ENCODE data around the gene DAPK1.
"Not testable (repeated sequence)": the region's sequence is repeated elsewhere in the genome, so short reads cannot be mapped to it uniquely, and the experiment has no call there.

The DAPK1 gene

DNA sequence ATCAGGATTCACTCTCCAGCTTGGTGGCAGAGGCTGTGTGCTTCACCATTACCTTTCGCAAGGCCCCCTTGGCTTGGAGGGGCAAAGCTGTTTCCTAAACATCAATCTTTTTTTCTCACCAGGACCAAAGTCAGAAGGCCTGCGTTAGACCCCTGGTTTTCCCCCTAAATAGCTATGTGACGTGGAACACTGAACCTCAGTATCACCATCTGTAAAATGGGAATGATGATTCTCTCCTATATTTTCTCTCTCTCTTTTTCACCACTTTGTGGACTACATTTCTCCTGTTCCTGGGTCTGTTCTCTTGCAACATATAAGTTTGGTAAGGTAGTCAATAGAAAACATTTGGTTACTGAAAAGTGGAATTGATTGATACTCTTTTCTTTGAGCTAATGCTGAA is 50.5 kb downstream of the DAPK1 start:
- no peak for DNase-seq

DNA sequence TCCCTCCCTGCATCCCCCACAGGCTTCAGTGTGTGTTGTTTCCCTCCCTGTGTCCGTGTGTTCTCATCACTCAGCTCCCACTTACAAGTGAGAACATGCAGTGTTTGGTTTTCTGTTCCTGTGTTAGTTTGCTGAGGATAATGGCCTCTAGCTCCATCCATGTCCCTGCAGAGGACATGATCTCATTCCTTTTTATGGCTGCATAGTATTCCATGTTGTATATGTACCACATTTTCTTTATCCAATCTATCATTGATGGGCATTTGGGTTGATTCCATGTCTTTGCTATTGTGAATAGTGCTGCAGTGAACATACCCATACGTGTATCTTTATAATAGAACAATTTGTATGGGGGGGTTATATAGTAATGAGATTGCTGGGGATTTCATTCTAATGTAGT is 51.4 kb downstream of the DAPK1 start:
- not testable (repeated sequence) for DNase-seq

DNA sequence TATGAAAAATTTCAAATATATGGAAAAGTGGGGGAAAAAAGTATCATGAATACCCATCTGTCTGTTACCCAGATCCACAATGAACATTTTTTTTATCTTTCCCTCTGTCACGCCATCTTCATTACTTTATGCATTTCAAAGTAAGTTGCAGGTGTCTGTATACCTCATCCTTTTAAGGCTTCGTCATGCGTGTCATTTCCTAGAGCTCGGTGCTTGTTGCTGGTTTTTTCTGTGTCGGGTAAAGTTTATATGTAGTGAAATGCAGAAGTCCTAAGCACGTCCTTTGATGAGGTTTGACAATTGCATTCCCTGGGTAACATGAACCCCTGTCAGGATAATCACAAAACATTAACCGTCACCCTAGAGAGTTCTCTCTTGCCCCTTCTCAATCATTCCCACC is 52.1 kb downstream of the DAPK1 start:
- DNase-seq = no peak

DNA sequence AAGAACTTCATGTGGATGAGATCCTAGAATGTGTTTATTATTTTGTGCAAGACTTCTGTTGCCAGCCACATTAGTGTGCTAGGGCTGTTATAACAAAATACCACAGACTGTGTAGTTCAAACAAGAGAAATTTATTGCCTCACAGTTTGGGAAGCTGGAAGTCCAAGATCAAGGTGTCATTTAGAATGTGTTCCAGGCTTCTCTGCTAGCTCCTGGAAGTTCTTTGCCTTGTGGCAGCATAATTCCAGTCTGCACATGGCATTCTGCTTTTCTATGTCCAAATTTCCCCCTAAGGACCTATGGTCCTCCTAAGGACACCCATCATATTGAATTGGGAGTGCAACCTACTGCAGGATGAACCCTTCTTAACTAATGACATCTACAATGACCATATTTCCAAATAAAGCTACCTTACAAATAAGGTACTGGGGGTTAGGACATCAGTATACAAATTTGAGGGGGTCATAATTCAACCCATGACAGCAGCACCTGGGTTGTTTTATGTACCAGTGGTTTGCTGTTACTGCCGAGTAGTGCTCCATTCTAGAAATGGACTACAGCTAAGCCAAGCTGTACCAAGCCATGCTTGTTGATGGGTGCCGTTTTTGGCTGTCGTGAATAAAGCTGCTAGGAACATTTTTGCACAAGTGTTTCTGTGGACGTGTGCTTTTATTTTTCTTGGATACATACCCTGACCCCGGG is 52.7 kb downstream of the DAPK1 start:
- no peak for DNase-seq

DNA sequence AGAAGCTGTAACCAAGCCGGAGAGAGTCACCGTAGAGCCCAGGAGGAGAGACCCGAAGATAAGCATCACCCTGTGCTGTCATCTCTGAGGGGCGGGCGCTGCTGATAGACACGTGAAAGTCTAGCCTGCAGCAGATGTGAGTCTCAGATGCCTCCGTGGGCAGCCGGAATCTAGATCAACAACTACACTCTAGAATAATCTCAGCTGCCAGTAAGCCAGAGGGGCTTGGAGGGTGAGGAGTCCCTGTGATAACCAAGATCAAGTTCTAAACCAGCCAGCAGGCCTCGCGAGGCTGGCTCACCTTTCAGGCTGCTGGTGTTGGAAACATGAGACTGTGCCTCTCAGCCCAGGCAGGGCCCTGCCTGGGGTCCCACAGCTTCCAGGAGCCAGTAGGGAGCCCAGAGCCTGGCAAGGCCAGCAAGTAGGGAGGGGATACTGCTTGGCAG is 54.1 kb downstream of the DAPK1 start:
- no peak for DNase-seq

DNA sequence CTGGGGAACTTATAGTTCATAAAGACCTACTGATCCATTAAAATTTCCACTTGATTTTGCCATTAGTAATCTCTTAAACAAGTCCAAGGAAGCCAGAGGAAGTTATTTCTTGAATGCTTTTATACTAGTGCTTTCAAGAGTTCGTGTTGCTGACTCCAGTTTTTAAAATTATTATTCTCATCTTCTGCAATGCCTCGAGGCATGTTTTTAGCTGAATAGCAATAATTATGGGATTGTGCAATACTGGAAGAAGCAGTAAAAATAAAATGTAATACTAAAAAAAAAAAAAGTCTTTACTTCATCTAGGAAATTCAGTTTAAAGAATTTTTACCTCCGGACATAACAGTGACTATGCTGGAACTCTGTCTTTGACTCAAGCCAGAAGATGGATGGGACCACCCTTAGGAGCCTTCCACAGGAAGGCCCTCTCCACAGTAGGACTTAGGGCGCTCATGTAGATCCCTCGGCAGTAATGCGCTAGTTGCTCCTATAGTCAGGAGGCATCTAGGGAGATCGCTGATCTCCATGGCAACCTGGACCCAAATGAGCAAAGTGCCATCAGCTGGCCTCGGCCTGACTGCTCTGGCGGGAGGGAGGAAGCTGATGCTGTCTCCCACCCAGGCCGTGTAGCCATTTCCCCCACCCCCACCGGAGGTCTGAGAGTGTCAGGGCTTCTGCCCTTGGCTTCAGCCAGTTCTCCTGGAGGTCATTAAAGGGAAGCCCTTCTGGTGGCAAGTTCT is 56.7 kb downstream of the DAPK1 start:
- DNase-seq = no peak

DNA sequence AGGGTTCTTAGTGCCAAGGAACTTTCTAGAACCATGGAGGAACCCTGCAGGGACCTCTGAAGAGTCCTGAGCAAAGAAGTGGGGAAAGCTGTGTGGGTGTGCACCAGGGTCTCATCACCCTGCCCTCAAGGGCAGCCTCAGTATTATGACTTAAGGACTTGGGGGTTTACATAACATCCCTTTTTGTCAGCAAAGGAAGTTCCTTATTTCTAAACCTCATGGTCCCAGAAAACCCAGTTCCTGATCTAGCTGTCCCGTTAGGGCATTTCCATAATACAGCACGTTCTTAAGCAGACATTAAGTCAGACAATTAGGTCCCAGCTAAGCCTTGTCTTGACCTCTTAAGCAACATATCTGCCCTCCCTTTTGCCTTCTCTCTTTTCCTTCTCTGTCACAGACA is 57.3 kb downstream of the DAPK1 start:
- no peak for DNase-seq

DNA sequence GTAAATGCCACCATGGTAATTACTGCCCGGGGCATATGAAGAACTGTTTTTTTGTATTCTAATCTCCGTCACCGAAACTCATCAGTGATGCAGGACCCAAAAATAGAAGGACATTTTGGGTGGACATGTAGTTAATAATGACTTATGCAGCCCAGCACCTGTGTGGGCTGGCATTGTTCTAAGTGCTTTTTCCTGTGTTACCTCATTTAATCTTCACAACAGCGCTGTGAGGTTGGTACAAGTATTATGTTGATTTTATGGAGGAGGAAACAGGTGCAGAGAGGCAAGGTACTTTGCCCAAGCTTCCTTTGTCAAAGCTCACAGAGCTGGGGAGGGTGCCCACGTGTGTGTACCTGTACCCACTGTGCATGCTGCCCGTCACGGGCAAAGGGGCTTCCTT is 58.4 kb downstream of the DAPK1 start:
- no peak for DNase-seq

DNA sequence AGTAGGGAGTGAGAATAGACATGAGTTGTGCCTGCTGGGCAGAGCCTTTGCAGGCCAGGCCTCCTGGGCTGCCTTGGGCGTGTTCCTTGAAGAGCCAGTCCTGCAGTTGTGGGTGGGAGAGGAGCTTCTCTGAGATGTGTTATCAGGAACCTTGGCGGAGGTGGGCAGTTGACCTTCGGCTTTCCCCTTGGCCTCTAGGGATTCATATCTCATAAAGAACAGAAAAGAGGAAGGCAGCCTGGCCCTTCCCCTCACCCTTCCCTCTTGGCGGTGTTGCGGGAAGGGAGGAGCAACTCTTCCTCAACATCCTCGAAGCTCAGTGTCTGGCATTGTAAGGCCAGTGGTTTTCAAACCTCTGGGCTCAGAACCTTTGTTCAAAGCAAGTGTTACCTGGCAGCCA is 59.2 kb downstream of the DAPK1 start:
- no peak for DNase-seq

DNA sequence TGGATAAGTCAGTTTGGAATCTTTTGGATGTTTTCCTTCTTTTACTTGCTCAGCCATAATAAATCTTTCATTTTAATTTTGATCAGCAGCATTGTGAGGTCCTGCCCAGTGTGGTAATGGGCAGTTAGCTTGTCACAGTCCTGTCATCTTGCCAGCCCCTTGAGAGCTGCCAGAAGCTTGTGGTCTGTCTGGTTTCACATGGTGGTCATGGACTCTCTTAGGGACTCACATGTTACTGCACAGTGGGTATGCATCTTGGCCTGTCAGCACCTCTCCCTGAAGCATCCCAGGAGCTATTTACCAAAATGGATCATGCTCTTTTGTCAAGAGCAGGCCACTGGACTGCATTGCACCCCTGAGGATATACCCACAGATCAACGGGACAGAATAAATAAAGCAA is 60.3 kb downstream of the DAPK1 start:
- DNase-seq = no peak

DNA sequence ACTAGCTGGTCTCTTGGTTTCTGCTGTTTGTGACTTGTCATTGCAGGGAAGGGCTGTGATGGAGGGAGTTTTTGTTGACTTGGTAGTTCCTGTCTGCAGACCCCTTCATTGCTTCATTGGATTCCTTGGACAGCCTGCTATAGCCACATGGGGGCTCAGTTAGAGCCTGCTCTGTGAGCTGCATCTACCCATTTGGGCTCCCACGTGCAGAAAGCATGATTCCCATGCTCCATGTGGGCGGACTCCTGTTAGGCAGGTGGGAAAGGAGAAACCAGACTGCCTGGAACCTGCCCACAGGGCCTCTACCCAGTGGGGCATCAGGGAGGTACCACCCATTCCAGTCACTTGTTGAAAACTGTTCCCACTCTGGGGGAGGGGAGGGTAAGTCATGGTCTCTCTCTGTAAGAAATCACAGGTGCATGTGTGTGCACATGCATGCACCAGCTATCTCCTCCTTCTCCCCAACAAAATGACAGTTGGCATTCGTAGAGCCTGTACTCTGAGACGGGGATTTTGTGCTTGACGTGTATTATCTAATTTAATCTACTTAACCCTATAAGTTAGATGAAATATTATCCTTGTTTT is 61.0 kb downstream of the DAPK1 start:
- no peak for DNase-seq

DNA sequence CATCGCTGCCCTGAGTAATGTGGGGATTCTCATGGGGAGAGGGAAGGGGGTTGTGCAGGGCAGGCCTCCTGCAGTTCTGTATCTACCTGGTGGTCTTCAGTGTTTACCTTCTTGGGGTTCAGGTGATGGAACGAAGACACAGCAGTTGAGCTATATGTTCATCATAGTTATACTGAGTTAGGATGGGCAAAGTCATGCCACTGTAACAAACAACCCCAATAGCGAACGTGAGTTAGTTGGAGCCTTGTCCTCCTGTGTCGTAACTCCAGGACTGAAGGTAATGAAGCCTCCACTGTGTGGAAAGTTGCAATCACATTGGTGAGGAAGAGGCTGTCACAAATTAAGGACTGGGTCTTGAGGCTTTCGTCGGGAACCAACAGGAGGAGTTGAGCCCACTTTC is 64.4 kb downstream of the DAPK1 start:
- no peak for DNase-seq

DNA sequence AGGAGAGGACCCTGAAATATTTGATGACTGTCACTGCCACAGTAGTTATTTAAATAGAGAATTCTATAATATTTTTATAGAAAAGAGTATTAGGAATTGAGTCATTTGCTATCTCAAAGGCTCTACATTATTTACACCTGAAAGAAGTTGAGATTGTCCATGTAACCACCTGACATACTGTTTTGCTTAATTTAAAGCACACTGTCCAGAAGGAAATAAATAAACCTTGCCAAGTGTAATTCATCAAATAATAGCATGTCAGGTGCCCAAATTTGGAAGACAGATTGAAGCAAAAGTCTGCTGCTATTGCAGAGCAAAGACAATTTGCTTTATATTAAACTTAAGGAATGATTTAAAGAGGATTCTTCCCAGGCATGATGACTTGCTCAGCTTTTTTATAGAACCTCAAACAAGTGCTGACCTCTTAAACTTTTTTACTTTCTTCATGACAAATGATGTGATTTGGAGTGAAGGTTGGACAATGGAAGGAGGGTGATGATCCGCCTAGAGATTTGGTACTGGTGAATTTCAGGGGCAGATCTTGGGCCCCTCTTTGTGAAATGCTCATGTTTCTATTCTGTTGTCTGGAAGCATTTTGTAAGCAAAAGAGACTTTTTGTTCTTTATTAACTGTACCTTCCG is 65.0 kb downstream of the DAPK1 start:
- no peak for DNase-seq

DNA sequence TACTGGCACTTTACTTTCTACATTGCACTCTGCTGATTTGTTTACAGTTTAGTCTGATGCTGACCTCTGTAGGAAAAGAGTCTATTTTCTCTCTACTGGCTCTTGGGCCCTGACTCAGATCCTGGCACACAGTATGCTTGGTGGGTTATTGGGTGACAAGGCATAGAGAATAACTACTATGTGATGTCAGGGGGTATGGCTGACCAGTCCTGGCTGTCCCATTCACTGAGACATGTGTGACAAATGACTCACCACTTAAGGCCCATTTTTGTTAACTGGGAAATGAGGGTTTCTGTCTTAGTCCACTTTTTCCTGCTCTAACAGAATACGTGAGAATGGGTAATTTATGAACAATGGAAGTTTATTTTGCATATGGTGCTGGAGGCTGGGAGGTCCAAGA is 66.4 kb downstream of the DAPK1 start:
- DNase-seq = no peak

DNA sequence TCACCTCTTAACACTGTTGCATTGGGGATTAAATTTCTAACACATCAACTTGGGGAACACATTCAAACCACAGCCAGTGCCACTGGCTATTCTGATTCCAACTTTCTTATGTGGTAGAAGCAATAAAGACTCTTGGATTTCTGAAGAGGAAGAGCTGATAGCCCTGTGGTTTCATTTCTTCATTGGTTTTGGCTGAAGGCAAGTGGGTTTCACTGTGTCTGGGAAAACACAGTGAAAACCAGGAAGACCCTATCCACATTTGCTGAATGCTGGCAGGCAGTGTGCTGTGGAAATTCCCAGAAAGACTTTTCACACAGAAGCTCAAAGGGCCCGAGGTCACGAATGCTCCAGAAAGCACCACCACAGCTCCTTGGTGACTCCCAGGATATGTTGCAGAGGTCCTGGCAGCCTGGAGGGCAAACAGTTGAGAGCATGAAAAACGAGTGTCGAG is 67.1 kb downstream of the DAPK1 start:
- no peak for DNase-seq

DNA sequence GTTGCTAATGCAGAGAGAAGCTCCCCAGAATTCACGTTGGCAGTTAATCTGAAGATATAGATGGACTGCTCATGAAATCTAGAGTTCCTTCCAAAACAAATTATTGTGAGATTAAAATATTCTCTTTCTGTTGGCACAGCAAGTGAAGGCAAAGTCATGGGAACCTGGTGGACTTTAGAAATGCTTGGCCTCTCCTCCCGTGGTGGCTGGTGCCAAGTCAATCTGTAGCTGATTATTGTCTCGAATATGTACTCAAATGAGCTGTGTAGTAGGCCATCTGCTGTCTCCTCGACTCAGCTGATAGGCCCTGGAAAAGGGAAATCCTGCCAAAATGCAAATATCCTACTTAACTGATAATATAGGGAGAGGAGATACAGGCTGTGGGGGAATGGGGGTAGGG is 69.3 kb downstream of the DAPK1 start:
- no peak for DNase-seq

DNA sequence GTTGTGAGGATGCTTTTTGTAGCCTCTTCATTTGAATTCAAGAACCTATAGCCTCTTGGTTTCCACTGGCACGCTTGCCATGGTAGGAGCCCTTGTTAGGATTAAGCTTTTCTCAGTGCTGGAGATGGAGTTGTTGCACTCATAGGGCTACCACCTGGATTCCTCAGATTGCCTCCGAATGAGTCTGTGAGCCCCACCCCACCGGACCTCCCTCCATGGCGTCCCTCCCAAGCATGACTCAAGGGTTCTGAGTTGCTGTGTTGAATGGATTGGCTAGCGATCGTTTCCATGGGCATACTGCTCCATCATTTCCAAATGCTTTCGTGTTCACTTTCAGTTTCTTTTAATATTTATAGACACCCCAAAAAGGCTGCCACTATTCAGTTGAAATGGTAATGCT is 69.9 kb downstream of the DAPK1 start:
- no peak for DNase-seq

DNA sequence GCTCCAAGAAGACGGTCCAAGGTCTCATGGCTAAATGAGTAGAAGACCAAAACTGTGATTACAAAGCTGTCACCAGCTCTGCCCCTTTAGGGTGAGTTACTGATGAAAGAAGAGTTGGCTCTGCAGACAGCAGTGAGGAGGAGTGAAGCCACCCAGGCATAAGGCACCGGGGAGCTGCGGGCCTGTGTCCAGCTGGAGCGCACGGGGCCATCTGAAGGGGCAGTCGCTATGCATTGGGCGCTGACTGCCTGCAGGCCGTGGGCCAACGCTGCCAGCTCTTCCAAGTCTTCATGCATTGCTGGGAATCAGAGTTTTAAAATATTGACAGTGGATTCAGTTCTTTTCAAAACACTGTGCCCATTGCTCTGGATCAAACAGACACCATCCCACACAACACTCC is 70.3 kb downstream of the DAPK1 start:
- DNase-seq = no peak

DNA sequence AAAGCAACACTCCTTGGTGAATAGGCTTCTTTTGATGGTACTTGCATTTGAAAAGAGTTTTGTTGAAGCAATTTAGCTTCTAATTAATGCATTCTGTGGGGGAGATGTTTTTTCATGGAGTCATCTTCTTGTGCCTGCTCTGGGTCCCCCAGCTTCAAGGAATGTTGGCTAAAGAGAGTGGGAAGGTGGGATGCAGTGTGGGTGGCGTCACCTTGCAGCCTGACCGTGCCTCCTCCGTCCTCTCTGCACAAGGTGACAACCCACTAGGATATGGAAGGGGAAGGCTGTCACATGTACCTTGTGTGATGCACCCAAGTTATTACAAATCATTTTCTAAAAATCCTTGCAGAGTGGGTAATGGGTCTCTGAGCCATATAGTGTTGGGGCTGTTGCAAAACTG is 70.7 kb downstream of the DAPK1 start:
- no peak for DNase-seq

DNA sequence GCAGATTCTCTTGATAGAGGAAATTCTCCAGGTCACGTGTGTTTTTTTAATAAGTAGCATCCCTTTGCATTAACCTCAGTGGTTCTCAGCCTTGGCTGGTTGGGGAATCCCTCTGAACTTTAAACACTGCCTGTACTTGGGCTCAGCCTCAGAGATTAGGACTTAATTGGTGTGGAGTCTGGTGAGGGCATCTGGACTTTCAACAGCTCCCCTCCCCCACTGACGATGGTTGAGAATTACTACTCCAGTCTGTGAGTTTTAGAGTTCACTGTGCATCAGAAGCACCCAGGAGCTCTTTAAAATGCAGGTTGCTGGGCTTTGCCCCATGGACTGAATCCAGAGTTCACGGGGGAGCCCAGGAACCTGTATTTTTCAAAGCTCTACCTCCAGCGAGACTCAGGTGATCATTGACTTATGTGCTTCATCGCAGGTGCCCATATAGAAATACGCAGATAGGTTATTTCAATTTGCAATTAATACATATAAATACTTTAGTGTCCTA is 71.4 kb downstream of the DAPK1 start:
- DNase-seq = no peak

DNA sequence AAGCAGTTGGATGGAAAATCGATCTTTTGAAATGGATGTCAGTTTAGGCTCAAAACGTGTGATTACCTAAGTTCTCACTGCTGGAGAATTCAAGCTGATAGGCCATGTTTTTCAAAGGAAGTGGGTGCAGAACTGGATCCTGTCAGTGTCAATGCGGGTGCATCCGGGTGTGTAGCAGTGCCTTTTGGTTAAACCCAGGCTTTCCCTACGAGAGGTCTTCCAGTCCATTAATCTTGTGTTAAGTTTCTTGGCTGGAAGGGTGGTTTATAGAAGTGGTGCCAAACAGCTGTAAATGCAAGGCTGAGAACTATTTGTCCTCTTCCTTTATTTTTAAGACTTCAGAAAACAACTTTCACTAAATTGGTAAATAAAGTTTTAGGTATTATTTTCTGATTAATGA is 71.9 kb downstream of the DAPK1 start:
- DNase-seq = no peak

DNA sequence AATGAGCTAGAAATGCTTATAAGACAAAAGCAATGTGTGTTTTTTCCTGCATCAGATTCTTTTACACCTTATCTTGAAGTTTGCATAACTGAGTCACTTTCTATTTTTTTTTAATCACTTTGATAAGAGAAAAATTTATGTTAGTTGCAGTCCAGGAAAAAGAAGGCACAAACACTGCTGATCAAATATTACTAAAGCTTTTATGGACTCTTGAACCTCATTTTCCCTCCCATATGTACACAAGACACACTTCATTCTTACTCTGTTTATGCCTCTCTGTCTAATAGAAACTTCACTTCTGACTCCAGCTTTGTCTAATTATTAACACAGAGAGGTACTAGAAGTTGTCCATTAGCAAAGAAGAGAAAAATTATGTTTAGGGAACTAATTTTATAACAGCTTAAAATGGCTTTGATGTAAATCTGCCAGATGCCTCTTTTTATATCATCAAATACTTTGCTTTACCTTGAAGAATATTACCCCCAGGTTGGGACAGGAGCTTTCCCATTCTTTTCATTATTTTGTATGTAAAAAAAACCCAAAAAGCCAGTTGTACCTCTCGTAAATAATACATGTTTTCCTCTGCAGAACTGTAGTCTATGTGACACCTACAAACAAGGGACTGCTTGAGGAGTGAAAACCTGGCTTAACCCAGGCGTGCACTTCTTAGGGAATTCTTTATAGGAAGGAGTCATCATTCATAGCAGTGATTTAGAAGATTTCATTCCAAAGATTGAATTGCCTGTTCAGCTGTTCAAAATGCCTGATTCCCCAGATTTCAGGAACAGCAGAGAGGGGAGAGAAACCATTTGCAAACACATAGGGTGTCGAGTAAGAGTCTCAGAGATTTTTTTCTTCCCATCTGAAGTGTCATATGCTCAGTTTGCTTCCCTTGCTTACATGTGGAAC is 72.6 kb downstream of the DAPK1 start:
- no peak for DNase-seq

DNA sequence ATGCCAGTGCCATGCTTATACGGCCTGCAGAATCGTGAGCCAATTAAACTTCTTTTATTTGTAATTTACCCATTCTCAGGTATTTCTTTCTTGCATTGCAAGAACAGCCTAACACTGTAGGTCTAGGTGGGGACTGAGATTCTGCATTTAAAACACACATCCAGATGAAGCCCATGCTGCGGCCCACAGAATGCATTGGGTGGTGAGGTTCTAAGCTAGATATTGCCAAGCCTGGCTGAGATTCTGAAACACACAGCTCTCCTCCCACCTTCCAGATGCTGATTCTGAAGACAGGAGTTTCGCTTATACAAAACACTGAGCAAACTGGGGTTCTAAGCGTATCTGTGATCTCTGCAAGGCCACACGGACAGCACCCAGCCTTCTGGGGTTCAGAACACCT is 75.1 kb downstream of the DAPK1 start:
- DNase-seq = no peak
